Brain microvascular endothelial cell (primary cell): ENCODE measurements around the gene FHIP1A.

Experiments used
- DNase-seq: peaks from one replicate; pipeline ENCODE4 v3.0.0-alpha.2; 2020
- H3K27ac ChIP-seq: fragments of 250-450 bp; sonication (Bioruptor Pico); 2 replicates; pipeline ENCODE4 v1.5.1; 2020; ENCODE audit warnings: mild to moderate bottlenecking, moderate library complexity
- H3K27me3 ChIP-seq: fragments of 250-450 bp; sonication (Bioruptor Pico); replicated peaks from 2 replicates; pipeline ENCODE4 v1.5.1; 2020; ENCODE audit warnings: mild to moderate bottlenecking
- H3K36me3 ChIP-seq: fragments of 250-450 bp; sonication (Bioruptor Pico); replicated peaks from 2 replicates; pipeline ENCODE4 v1.5.1; 2020; ENCODE audit warnings: mild to moderate bottlenecking
- H3K4me3 ChIP-seq: 2 replicates; pipeline ENCODE4 v1.5.1; 2011; ENCODE audit warnings: low read depth, mild to moderate bottlenecking, control low read depth, low read length, moderate library complexity
- in situ Hi-C: cut with HindIII; loops from 2 replicates; pipeline ENCODE4 v1.10.0; 2017; ENCODE audit warnings: low sequenced_read_pairs, low pct_ligation_motif_present
- TF ChIP-seq, protein P1 (sequence below): IDR thresholded peaks from 2 replicates; pipeline ENCODE4 v1.5.1; 2011; ENCODE audit warnings: low read depth, mild to moderate bottlenecking, moderate library complexity, low read length, control low read depth, inconsistent platforms; ENCODE audit errors: missing control alignments

The FHIP1A gene

DNA sequence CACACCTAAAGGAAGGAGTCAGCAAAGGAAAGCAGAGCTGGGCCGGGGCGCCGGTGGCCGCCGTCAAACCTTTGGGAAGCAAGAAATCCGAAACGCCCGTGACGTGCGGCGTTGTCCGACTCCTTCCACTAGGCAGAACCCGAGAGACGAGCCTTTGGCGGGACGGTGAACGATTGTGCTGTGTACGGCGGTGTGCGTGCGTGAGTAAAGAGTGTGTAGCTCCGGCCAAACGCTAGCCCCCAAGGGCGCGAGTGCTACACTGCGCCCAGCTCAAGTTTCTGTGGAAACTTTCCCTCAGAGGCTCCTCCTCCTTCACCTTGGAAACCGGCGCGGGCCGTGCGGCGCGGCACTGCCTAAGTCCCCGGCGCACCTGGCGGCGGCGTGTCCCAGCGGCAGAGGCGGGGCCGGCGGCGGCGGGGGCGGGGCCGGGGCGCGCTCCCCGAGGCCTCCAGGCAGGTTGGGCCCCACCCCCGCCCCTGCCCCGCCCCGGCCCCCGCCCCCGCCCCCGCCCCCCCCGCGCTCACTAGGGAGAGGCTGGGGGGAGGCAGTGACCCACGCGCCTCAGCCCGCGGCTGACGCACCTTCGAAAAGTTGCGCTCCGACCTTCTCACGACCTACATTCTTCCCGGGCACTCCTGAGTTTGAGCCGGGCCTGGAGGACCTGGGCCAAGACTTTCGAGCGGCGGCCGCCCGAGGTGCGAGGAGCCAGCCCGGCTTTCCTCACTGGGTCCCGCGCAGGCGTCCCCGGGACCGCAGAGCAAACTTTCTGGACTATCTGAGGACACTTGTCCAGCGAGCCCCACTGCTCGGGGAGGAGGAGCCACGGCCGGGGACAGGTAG, at the start of gene FHIP1A:
Gene FHIP1A, plus strand, starts transcription at position 547 of the 840 bp plus-strand sequence. CDS start 157,084 bp downstream, outside the sequence.
- H3K4me3 ChIP-seq = peak within 1 kb of the TSS; percentile 64
- TF ChIP-seq, protein P1, sequence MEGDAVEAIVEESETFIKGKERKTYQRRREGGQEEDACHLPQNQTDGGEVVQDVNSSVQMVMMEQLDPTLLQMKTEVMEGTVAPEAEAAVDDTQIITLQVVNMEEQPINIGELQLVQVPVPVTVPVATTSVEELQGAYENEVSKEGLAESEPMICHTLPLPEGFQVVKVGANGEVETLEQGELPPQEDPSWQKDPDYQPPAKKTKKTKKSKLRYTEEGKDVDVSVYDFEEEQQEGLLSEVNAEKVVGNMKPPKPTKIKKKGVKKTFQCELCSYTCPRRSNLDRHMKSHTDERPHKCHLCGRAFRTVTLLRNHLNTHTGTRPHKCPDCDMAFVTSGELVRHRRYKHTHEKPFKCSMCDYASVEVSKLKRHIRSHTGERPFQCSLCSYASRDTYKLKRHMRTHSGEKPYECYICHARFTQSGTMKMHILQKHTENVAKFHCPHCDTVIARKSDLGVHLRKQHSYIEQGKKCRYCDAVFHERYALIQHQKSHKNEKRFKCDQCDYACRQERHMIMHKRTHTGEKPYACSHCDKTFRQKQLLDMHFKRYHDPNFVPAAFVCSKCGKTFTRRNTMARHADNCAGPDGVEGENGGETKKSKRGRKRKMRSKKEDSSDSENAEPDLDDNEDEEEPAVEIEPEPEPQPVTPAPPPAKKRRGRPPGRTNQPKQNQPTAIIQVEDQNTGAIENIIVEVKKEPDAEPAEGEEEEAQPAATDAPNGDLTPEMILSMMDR = peak; percentile 39
- in situ Hi-C loops = no loop called here
- no peak within 1 kb of the TSS for H3K27ac ChIP-seq
- no peaks in the 10 kb centered on the region for H3K27me3 ChIP-seq
- DNase-seq = peak; percentile 57
- H3K36me3 ChIP-seq = no peaks in the 10 kb centered on the region

DNA sequence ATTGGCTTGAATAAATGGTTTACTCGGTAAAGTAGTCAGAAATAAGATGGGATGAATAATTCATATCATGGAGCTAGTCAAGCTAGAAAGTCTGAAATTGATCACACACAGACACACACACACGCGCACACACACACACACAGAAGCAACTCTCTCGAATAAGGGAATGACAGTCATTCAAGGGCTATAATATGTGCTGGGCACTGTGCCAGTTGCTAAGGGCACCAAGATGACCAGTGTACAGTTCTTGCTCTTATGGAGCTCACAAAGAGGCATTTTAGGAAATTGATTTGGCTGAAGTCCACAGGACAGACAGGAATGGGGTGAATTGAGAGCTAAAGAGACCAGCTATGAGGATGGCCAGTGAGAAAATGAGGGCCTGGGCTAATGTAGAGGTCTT, 49.4 kb upstream of the FHIP1A start:
- Histone ChIP-seq H3K27me3 (no peaks in the 10 kb centered on the region), H3K27ac (no peak overlapping the region), H3K36me3 (no peaks in the 10 kb centered on the region), H3K4me3 (no peak overlapping the region)
- in situ Hi-C loops = no loop called here
- DNase-seq = no peak
- TF ChIP-seq, protein P1 = no peak

DNA sequence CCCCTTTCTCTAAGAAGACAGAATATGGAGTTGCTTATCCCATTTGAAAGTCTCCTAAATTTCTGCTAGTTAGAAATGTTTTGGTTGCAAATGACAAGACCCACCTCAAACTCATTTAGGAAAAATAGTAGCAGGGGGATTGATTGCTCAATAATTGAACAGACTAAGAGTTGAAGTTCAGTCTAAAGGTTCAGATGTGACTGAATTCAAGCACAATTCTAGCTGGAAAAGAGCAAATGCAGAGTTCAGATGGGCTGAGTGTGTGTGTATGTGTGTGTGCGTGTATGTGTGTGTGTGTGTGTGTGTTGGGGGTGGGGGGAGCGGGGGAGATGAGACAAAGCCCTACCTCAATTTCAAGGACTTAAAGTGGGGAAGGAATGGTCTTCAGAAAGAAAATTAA, 47.9 kb upstream of the FHIP1A start:
- Histone ChIP-seq H3K4me3 (no peak overlapping the region), H3K27me3 (no peaks in the 10 kb centered on the region), H3K27ac (no peak overlapping the region), H3K36me3 (no peaks in the 10 kb centered on the region)
- TF ChIP-seq, protein P1 = no peak
- DNase-seq = no peak
- in situ Hi-C loops = no loop called here

DNA sequence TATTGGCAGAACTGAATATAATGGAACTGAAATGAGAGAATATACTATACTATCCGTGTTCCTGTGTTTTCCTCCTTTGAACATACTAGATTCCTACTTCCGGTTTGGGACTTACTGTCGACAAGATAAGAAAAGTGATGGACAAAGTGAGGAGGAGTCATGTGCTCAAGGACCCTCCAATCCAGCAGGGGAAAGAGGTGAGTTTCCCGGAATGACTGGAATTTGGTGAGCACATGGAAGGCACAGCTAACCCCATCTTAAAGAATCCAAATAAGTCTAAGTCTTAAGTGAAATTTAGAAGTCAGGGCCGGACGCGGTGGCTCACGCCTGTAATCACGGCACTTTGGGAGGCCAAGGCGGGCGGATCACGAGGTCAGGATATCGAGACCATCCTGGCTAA, 47.0 kb upstream of the FHIP1A start:
- no peak overlapping the region for H3K4me3 ChIP-seq
- DNase-seq = no peak
- no peaks in the 10 kb centered on the region for H3K27me3 ChIP-seq
- TF ChIP-seq, protein P1 = no peak
- H3K36me3 ChIP-seq = no peaks in the 10 kb centered on the region
- no peak overlapping the region for H3K27ac ChIP-seq
- in situ Hi-C loops = no loop called here

DNA sequence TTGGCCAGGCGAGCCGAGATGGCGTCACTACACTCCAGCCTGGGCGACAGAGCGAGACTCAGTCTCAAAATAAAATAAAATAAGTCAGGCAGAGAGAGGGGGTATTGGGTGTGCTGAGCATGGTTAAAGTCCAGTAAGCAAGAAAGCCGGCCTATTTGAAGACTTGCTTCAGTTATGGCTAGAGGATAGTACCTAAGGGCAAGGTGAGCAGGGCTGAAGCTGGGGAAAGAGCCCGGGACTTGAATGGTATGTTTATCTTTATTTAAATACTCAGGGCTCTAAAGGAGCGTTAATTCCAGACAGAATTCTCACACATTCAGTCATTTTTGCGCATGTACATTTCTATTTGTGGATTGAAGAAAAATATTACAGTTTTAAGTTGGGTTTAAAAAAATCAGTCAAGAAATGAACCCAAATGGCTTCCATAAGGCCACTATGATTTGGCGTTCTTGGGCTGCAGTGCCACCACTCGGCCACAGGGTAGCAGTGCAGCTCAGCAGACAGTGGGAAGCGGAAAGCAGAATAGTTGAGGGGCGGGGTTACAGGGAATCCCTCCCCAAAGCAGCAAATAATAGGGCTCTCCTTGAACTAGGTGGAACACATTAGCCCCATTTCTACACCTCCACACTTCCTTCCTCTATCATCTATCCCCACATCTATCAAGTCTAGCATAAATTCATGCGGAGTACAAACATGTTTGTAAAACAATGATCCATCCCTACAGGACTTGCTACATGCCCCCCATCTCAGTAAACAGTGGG, 46.4 kb upstream of the FHIP1A start:
- Histone ChIP-seq H3K27ac (no peak overlapping the region), H3K27me3 (no peaks in the 10 kb centered on the region), H3K4me3 (no peak overlapping the region), H3K36me3 (no peaks in the 10 kb centered on the region)
- in situ Hi-C loops = no loop called here
- TF ChIP-seq, protein P1 = peak; percentile 100
- peak; percentile 83 for DNase-seq
